DMS53 treated with DMSO at 0.1 percent for 48 hours (cell line): ENCODE data around the gene GLB1L2.

Experiments used
- DNase-seq: peaks from one replicate; lab custom pipeline; 2025; ENCODE audit not compliant: unreplicated experiment; lab: John Stamatoyannopoulos, UW

GLB1L2 gene

DNA sequence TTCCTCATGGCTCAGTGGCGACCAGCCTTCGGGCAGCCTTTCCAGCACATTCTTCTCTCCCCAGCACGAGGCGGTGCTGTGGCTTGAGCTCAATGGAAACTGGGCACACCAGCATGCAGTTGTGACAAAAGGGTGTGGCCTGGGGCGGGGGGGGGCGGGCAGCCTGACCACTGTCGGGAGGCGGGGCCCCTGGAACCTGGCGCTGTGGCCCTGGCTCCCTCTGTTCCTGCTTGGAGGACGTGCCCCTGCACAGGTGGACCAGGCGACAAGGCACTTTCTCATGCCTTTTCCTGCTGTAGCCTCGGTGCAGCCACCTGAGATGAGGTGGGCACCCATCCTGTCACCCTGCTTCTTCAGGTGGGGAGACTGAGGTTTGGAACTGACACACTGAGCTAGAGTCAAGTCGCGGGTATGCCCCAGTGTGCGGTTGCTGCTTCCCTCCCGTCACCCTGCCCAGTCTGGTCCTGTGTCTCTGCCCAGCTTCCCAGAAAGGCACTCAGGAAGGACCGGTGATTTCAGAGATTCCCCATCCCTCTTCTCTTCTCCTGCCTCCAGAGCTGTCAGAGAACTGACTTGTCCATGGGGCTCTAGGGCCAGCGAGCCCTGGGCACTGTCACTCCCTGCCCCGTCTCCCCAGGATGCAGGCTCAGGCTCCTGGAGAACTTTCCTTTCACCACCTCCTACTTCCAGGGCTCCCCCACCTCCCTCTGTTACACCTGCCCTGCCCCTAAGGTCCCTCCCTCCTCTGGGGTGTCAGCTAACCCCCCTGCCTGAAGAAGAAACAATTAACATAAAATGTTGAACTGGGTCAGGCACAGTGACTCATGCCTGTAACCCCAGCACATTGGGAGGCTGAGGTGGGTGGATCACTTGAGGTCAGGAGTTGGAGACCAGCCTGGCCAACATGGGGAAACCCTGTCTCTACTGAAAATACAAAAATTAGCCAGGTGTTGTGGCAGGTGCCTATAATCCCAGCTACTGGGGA lies 70.3 kb downstream of the GLB1L2 start:
- DNase-seq = no peak

GRCh38 chr11:134402910-134403309 lies 71.1 kb downstream of the GLB1L2 start:
- DNase-seq = no peak

DNA sequence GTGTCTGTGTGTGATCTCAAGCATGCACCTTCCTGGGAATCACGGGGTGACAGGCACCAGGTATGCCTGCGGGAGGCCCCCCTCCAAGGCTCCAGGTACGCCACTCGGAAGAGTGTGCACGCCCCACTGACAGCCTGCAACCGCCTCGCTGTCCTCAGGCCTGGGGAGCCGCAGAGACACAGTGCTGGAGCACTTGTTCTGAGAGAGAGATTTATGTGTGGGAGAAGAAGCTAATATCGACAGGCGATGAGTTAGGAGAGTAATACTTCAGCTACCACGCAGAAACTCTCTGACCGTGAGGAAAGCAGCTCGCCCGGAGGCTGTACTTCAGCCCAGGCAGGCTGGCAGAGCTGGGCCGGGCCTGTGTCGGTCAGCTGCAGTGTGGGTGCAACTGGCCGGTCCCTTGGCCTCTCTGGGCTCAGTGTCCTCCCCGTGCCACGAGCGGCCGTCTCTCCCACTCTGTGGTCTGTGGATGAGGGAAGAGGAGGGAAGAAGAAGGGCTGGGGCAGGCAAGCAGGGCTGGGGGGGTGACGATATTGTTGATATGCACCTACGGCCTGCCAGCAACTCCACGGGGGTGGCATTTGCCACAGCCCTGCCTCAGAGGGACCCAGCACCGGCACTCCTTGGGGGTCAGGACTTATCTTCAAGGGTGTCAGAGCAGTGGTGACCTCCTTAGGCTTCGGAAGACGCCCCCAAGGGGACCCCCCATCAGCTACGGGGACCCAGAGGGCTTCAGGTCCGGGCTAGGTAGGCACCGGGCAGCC lies 73.0 kb downstream of the GLB1L2 start:
- no peak for DNase-seq

- no peak for DNase-seq
Measured at GRCh38 chr11:134405436-134405835, 73.6 kb downstream of the GLB1L2 start.

DNA sequence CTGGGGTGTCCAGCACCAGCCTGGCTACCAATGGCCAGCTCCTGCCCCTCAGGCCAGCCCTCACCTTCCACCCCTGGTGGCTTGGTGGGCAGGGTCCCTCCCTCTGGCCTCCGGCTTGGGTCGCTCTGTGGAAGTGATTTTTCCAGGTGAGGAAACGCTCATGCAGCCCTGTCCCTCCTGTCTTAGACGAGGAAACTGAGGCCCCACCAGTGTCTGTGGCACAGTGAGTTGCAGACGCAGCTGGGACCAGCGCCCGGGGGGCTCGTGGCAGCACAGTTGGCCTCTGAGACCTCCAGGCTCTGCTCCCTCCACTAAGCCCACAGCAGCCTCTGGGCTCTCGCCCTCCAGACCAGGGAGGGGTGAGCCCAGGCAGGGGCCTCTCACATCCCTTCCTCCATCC lies 74.1 kb downstream of the GLB1L2 start:
- no peak for DNase-seq

DNA sequence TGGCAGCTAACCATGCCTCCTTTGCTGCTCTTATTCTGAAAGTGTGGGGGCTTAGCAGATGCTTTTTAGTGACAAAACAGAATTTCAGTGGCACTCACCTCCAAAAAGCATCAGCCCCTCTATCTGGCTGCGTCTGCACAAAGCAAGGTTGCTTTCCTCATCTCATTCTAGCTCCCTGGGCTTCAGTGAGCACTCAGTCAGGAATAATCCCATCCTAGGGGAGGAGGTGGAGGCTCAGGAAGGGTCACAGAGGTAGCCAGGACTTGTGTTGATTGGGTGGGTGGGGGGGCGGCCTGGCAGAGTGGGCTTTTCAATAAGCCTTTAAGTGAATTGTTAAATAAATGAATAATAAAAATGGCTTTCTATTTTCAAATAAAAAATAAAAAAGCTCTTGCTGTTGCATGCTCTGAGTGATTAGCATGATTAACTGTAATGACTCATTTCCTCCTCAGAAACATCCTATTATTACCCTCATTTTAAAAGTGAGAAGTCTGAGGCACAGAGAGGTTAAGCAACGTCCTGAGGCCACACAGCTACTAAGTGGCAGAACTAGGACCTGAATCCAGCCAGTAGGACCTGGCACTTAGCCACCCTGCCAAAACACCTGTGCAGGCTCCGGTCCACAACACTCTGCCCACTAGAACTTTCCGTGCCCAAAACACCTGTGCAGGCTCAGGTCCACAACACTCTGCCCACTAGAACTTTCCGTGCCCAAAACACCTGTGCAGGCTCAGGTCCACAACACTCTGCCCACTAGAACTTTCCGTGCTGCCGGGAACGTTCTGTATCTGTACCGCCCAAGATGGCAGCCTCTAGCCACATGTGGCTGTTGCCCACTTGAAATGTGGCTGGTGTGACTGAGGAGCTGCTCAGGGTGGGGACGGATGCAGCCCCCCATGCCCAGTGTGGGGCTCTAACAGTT lies 74.7 kb downstream of the GLB1L2 start:
- no peak for DNase-seq

GRCh38 chr11:134407321-134407828 lies 75.6 kb downstream of the GLB1L2 start:
- DNase-seq = no peak

- no peak for DNase-seq
Measured at GRCh38 chr11:134407923-134408322, 76.1 kb downstream of the GLB1L2 start.

GRCh38 chr11:134409552-134410429 lies 78.0 kb downstream of the GLB1L2 start:
- DNase-seq = no peak

GRCh38 chr11:134410766-134411165 lies 79.0 kb downstream of the GLB1L2 start:
- DNase-seq = no peak

DNA sequence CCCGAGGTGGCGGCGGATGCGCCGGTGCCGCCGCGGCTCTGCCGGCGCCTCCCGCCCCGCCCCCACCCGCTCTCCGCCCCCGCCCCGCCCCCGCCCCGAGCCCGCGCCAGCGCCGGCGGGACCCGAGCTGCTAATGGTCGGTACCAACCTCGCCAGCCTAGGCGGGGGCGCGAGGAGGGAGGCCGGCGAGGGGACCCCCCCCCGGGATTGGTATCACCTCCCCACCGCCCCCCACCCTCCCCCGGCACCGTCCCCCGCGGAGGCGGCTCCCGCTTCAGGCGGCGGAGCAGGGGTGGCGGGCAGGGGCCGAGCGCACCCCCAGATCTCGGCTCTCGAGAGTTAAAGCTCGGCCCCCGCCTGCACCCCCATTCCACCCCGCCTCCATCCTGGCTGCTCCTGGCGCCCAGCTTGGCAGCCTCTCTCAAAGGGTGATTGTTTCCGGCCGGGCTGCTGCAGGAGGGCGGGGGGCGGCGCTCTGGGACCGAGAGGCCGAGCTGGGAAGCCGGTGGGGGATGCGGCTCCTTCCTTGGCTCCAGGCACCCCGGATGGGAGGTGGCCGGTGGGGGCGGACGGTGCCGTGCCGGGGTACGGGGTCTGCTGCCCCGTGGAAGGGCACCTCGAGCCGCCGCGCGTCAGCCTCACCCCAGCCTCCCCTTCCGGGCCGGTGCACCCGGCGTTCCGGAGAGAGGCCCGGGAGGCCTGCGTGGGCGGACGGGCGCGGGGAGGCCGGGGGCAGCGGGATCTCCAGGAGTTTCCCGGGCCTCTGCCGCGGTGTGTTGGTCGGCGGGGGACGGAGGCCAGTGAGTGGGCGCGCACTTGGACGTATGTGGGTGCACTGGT lies 80.6 kb downstream of the GLB1L2 start, which contains the start of gene B3GAT1:
Gene B3GAT1 (minus strand): TSS at position 40 of the 840 bp plus-strand sequence. CDS start 24,583 bp downstream, outside the sequence.
- DNase-seq = peak; percentile 35

DNA sequence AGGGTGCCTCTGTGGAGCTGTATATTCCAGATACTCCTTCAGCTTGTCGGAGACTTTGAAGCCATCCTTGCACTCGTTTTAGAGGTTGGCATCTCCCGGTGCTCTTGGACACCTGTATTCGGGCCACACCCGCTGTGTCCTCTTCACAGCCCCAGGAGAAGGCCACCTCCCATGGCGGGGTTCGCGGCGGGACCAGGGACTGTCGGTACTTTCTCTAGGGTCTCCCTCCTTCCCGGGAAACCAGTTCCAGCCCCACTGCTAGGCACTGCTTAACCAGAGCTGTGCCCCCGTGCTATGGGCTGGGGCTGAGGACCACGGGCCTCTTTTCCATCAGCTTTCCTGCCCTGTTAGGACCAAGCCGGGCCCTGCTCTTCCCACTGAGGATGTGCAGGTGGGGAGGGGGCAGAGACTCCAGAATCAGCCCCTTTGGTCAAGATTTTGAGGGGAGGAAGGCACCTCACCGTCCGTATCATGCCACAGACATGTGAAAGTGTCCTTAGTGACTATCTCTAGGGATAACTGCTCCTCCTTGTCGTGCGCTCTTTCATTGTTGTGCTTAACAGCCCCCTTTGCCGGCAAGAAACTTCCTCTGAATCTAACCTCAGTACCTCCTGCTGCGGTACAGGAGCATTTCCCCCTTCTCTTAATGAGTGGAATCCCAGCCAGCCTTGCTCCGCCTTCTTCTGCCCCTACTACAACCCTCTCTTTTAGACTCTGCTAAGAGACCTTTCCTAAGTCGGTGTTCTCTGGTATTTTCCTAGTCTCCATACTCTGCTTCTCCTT lies 81.4 kb downstream of the GLB1L2 start:
- DNase-seq = no peak

- DNase-seq = no peak
Measured at GRCh38 chr11:134413826-134414731, 82.3 kb downstream of the GLB1L2 start.

- DNase-seq = no peak
Measured at GRCh38 chr11:134414766-134415765, 83.3 kb downstream of the GLB1L2 start.

DNA sequence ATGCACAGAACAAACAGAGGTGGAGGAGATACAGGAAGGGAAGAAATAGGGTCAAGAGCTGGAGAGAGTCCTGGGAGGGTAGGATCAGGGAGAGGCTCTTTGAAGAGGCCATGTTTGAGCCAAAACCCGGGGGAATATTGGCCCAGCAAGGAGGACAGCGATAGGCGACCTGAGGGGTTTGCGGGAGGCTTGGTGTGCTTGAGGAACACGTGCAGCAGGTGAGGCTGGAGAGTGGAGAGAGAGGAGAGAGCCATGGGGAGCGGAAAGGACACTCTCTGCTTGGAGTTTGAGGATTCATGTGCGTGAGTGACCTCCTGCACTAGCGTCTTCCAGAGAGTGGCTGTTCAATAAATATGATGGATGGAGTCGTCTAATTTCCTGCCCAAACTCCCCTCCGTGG lies 84.9 kb downstream of the GLB1L2 start:
- DNase-seq = no peak
